COLO829 (cell line): ENCODE measurements around the gene ANKLE1.
"Not testable (repeated sequence)": the region's sequence is repeated elsewhere in the genome, so short reads cannot be mapped to it uniquely, and the experiment has no call there.

ENCODE experiments used
- DNase-seq: peaks from one replicate; pipeline ENCODE4 v3.0.0; 2012; ENCODE audit warnings: low spot score

The ANKLE1 gene

GRCh38 chr19:17282488-17283125 is 906 bp downstream of the ANKLE1 start:
- peak; percentile 63 for DNase-seq

GRCh38 chr19:17283504-17283996 is 1.8 kb downstream of the ANKLE1 start:
- DNase-seq, result no peak

- no peak for DNase-seq
These were observed 3.9 kb downstream of the ANKLE1 start for GRCh38 chr19:17285415-17286135.

- DNase-seq, result no peak
These were observed 4.6 kb downstream of the ANKLE1 start for GRCh38 chr19:17286263-17286662.

GRCh38 chr19:17286752-17287151 is 5.1 kb downstream of the ANKLE1 start:
- DNase-seq, result no peak

GRCh38 chr19:17289489-17289888 is 7.8 kb downstream of the ANKLE1 start:
- DNase-seq, result peak; percentile 52

GRCh38 chr19:17292301-17293074 is 10.8 kb downstream of the ANKLE1 start:
- DNase-seq, result peak; percentile 96

GRCh38 chr19:17293605-17294004 is 11.9 kb downstream of the ANKLE1 start:
- no peak for DNase-seq

- DNase-seq, result peak; percentile 84
These were observed 12.6 kb downstream of the ANKLE1 start for GRCh38 chr19:17294051-17294891.

GRCh38 chr19:17295551-17295950 is 13.8 kb downstream of the ANKLE1 start:
- not testable (repeated sequence) for DNase-seq

GRCh38 chr19:17296273-17296672 is 14.6 kb downstream of the ANKLE1 start:
- peak; percentile 35 for DNase-seq

GRCh38 chr19:17296976-17297375 is 15.3 kb downstream of the ANKLE1 start:
- DNase-seq, result no peak

- DNase-seq, result no peak
These were observed 19.4 kb downstream of the ANKLE1 start for GRCh38 chr19:17300992-17301619.

- no peak for DNase-seq
These were observed 20.9 kb downstream of the ANKLE1 start for GRCh38 chr19:17302391-17303166.

- peak; percentile 85 for DNase-seq
These were observed 21.7 kb downstream of the ANKLE1 start, which contains the start of gene ABHD8 for GRCh38 chr19:17303167-17303939. Gene ABHD8 (minus strand): TSS chr19:17303425. CDS start chr19:17301616, 1,809 bp downstream.

GRCh38 chr19:17303940-17304267 is 22.2 kb downstream of the ANKLE1 start:
- no peak for DNase-seq

GRCh38 chr19:17304386-17305215 is 22.9 kb downstream of the ANKLE1 start:
- DNase-seq, result no peak

- DNase-seq, result no peak
These were observed 23.5 kb downstream of the ANKLE1 start for GRCh38 chr19:17305216-17305516.
